GM23248 (cell line): ENCODE data around the gene MFSD6.

Source experiments
- EZH2 ChIP-seq: fragments of 200-600 bp; sonication (generic); IDR thresholded peaks from 2 replicates; pipeline ENCODE4 v1.6.1; 2018; ENCODE audit warnings: antibody characterized with exemption, mild to moderate bottlenecking; ENCODE audit not compliant: insufficient read depth, poor library complexity, severe bottlenecking
- EZH2phosphoT487 ChIP-seq: fragments of 200-600 bp; sonication (generic); IDR thresholded peaks from 2 replicates; pipeline ENCODE4 v1.6.1; 2018; ENCODE audit warnings: antibody characterized with exemption, moderate library complexity, mild to moderate bottlenecking, low read depth; ENCODE audit not compliant: insufficient read depth

DNA sequence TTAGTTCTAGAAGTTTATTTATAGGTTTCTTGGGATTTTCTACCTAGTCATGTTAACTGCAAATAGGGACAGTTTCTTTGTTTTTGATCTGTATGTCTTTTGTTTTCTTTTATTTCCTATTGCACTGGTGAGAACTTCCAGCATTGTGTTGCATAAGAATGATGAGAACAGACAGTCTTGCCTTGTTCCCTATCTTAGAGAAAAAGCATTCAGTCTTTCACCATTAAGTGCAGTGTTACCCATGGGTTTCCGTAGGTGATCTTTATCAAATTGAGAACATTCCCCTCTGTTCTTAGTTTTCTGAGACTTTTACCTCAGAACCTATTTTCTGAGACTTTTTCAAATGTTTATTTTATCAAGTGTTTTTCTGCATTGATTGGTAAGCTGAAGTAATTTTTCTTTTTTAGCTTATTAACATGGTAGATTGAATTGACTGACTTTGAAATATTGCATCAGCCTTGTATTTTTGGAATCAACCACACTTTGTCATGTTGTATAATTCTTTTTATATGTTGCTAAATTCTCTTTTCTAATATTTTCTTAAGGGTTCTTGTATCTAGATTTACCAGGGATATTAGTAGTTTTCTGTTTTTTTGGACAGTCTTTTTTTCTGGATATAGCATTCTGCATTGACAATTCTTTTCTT lies 17.2 kb downstream of the MFSD6 start:
- TF ChIP-seq EZH2 (no peak), EZH2phosphoT487 (no peak)
